HL-60 (cell line): ENCODE results near the gene VEGFB.

Experiments used
- DNase-seq, 2 experiments: peaks; one replicate each; pipeline ENCODE4 v3.0.0-alpha.2; 2010 to 2020; ENCODE audit warnings: low read depth in 1 of 2, low spot score in 1 of 2
- H3K27ac ChIP-seq: fragments of 250-450 bp; sonication (Bioruptor Pico); replicated peaks from 2 replicates; pipeline ENCODE4 v1.5.1; 2020; ENCODE audit warnings: mild to moderate bottlenecking, moderate library complexity
- H3K27me3 ChIP-seq: fragments of 250-450 bp; sonication (Bioruptor Pico); 2 replicates; pipeline ENCODE4 v1.5.1; 2021; ENCODE audit warnings: mild to moderate bottlenecking, moderate library complexity; ENCODE audit not compliant: insufficient read depth, poor library complexity, severe bottlenecking
- H3K4me3 ChIP-seq: replicated peaks from 2 replicates; pipeline ENCODE4 v1.5.1; 2011; ENCODE audit warnings: mild to moderate bottlenecking, control low read depth, low read length; ENCODE audit not compliant: insufficient read depth
- CTCF ChIP-seq: IDR thresholded peaks from one replicate; pipeline ENCODE4 v1.5.1; 2011; ENCODE audit warnings: low read length, control low read depth, inconsistent platforms; ENCODE audit not compliant: insufficient read depth
- GABPA ChIP-seq: IDR thresholded peaks from 2 replicates; pipeline ENCODE4 v1.6.1; 2012; ENCODE audit warnings: low read depth
- POLR2AphosphoS5 ChIP-seq: IDR thresholded peaks from 2 replicates; pipeline ENCODE4 v1.6.1; 2012; ENCODE audit warnings: low read depth
- REST ChIP-seq: IDR thresholded peaks from 2 replicates; pipeline ENCODE4 v1.6.1; 2012; ENCODE audit warnings: low read depth; ENCODE audit not compliant: insufficient replicate concordance
- SPI1 ChIP-seq: IDR thresholded peaks from 2 replicates; pipeline ENCODE4 v1.6.1; 2012; ENCODE audit warnings: low read depth, mild to moderate bottlenecking, borderline replicate concordance

The VEGFB gene

DNA sequence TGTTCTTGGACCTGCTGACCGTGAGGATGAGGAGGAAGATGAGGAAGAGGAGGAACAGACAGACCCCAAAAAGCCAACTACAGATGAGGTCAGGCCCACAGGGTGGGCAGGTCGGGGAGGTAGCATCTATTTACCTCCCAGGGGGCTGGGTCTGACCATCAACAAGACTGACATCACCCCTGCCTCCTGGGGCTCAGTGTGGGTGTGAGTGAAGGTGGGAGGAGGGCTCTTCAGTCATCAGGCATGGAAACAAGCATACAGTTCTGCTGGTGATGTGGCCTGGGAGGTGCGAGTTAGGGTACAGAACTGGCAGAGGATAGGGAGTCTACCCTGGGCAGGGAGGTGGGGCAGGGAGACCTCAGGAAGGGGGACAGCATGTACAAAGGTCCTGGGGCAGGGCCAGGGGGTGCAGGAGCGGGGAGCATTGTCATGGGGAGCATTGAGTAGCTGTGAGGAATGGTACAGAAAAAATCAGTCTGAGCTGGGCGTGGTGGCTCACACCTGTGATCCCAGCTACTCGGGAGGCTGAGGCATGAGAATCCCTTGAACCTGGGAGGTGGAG lies 25.8 kb downstream of the VEGFB start:
- TF ChIP-seq GABPA, result no peak
- no peak for TF ChIP-seq REST
- TF ChIP-seq POLR2AphosphoS5, result no peak
- no peak for DNase-seq
- Histone ChIP-seq H3K27me3 (no peaks in the 10 kb centered on the region), H3K27ac (no peak overlapping the region), H3K4me3 (no peak overlapping the region)

DNA sequence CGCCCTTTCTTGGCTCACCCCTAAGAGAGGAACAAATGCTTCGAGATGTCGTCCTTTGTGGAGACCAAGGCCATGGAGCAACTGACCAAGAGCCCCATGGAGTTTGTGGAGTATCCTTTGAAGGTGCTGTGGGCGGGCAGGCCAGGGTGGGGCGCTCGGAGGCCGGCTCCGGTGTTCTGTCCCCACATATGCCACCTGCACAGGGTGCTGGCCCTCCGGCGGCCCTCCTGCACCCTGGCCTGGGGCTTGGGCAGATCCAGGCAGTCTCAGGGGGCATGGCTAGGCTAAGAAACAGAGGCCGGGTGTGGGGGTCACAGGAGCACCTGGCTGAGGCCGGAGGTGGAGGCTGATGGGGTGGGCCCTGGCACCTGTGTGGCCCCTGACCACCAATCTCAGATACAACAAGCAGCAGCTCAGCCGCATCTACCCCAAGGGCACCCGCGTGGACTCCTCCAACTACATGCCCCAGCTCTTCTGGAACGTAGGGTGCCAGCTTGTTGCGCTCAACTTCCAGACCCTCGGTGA lies 27.2 kb downstream of the VEGFB start:
- no peaks in the 10 kb centered on the region for H3K27me3 ChIP-seq
- DNase-seq, result no peak
- no peak overlapping the region for H3K4me3 ChIP-seq
- H3K27ac ChIP-seq, result no peak overlapping the region
- TF ChIP-seq POLR2AphosphoS5, result no peak
- TF ChIP-seq GABPA, result no peak
- no peak for TF ChIP-seq REST
- no peak for TF ChIP-seq CTCF
- no peak for TF ChIP-seq SPI1

DNA sequence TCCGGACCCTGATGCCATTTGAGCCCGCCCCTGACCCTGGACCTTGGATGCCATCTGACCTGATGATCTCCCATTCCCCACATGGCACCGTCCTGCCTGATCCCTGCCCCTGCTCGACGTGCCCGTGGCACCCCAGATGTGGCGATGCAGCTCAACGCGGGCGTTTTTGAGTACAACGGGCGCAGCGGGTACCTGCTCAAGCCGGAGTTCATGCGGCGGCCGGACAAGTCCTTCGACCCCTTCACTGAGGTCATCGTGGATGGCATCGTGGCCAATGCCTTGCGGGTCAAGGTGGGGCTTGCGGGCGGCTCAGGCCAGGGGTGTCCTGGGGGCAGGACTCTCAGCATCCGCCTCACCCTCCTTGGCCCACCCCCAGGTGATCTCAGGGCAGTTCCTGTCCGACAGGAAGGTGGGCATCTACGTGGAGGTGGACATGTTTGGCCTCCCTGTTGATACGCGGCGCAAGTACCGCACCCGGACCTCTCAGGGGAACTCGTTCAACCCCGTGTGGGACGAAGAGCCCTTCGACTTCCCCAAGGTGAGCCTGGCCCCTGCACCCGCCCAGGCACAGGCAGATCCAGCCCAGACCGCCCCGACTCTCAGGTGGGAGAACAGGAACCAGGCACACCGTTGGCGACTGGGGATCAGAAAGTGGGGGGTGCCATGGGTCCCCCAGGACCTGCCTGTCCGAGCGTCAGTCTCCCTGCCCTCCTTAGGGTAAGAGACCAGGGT lies 28.1 kb downstream of the VEGFB start:
- no peak overlapping the region for H3K27ac ChIP-seq
- H3K4me3 ChIP-seq, result no peak overlapping the region
- DNase-seq, result no peak
- no peak for TF ChIP-seq REST
- TF ChIP-seq CTCF, result no peak
- no peak for TF ChIP-seq SPI1
- TF ChIP-seq GABPA, result no peak
- no peak for TF ChIP-seq POLR2AphosphoS5
- no peaks in the 10 kb centered on the region for H3K27me3 ChIP-seq
